Upper lobe of left lung (tissue), 6 donors: ENCODE data around the gene LANCL1. TPM values are rescaled to one million over a fixed set of nuclear protein-coding genes. Genes with fewer than 3 reads are reported as not detected.
"Not testable (repeated sequence)": the region's sequence is repeated elsewhere in the genome, so short reads cannot be mapped to it uniquely, and the experiment has no call there.

Source experiments
- ATAC-seq, 2 donors: fragments of 200-7000 bp; cut with Tn5 transposase; one replicate each; pipeline ENCODE4 v1.9.1; 2022; ENCODE audit warnings: mild to moderate bottlenecking in 2 of 2, moderate library complexity in 2 of 2; ENCODE audit not compliant: low FRiP score in 2 of 2
- DNase-seq, 2 donors: peaks; one replicate each; pipeline ENCODE4 v3.0.0-alpha.2; 2019 to 2020
- H3K27ac ChIP-seq, 4 donors: fragments of 200-600 bp; sonication (generic); one replicate each; pipeline ENCODE4 v1.5.1; 2016 to 2019
- H3K27me3 ChIP-seq, 4 donors: fragments of 200-600 bp; sonication (generic); one replicate each; pipeline ENCODE4 v1.5.1; 2017 to 2019
- H3K36me3 ChIP-seq, 4 donors: fragments of 200-600 bp; sonication (generic); one replicate each; pipeline ENCODE4 v1.5.1; 2016 to 2019
- H3K4me1 ChIP-seq, 4 donors: fragments of 200-600 bp; sonication (generic); one replicate each; pipeline ENCODE4 v1.5.1; 2018 to 2019
- H3K4me3 ChIP-seq, 4 donors: fragments of 200-600 bp; sonication (generic); one replicate each; pipeline ENCODE4 v1.5.1; 2017 to 2019; ENCODE audit warnings: mild to moderate bottlenecking in 2 of 4, moderate library complexity in 1 of 4
- H3K9me3 ChIP-seq, 4 donors: fragments of 200-600 bp; sonication (generic); one replicate each; pipeline ENCODE4 v1.5.1; 2018 to 2019
- CTCF ChIP-seq, 6 experiments: fragments of 450-650 bp in 4 of 6; fragments of 200-600 bp in 2 of 6; sonication (generic) in 2 of 6; IDR thresholded peaks; one replicate each; pipeline ENCODE4 v1.5.1; 2016 to 2019; ENCODE audit warnings: antibody characterized with exemption in 6 of 6
- EP300 ChIP-seq, 4 donors: sonication (generic); formaldehyde crosslinking; IDR thresholded peaks; one replicate each; pipeline ENCODE4 v1.5.1; 2017; ENCODE audit warnings: antibody characterized with exemption in 4 of 4, control low read depth in 2 of 4
- POLR2A ChIP-seq, 4 donors: fragments of 450-650 bp; IDR thresholded peaks; one replicate each; pipeline ENCODE4 v1.5.1; 2016 to 2017; ENCODE audit warnings: antibody characterized with exemption in 4 of 4, mild to moderate bottlenecking in 2 of 4
- POLR2AphosphoS5 ChIP-seq, 2 donors: sonication (generic); formaldehyde crosslinking; IDR thresholded peaks; one replicate each; pipeline ENCODE4 v1.5.1; 2017; ENCODE audit warnings: antibody characterized with exemption in 2 of 2
- WGBS, 2 donors: methylation state at CpG; one replicate each; pipeline ENCODE4 v1.1.5; 2017 to 2018; 5-methylcytosine and 5-hydroxymethylcytosine counted together
- total RNA-seq, 6 donors: library from RNA; depleted of rRNA in 4 of 6; stranded (reverse); fragments of >200 nt in 4 of 6; gene quantifications; one replicate each; pipeline versions ENCODE4 v1.1.0 to v1.2.1, GENCODE V29; 2016 to 2021
- donor health status: DM: no; HTN: no; CAD: no; lungs with moderate emphysema.
- donor health status: DM: no; HTN: yes; CAD: no; lungs with severe emphysema.

Gene LANCL1
- total RNA-seq, 6 donors from 2014 or later = 9.0 to 33.0 (median 23.5) TPM

GRCh38 chr2:210435439-210435838 is 41.1 kb downstream of the LANCL1 start:
- ATAC-seq = no peak
- Histone ChIP-seq H3K9me3 (no peaks in the 10 kb centered on the region), H3K4me1 (peaks cover 0 to 4% (median 2%) of the 10 kb centered on the region in 4 donors), H3K27me3 (no peaks in the 10 kb centered on the region), H3K36me3 (peaks cover 8 to 86% (median 36%) of the 10 kb centered on the region in 4 donors), H3K4me3 (no peak overlapping the region), H3K27ac (no peak overlapping the region)
- no peak for TF ChIP-seq POLR2A (IDR thresholded peaks at IDR 0.05)
- no peak for TF ChIP-seq POLR2AphosphoS5 (IDR thresholded peaks at IDR 0.05)
- no peak for TF ChIP-seq EP300 (IDR thresholded peaks at IDR 0.05)
- no peak for TF ChIP-seq CTCF (IDR thresholded peaks at IDR 0.05)
- no peak for DNase-seq
- 97 to 100% methylated on average over 1 of the region's 1 CpG for WGBS, 2 donors

- WGBS, 2 donors = 66 to 76% methylated on average over 1 of the region's 1 CpG
- Histone ChIP-seq H3K27me3 (no peaks in the 10 kb centered on the region), H3K4me1 (peaks cover 0 to 3% (median 0%) of the 10 kb centered on the region in 4 donors), H3K27ac (no peak overlapping the region), H3K9me3 (peaks cover 0 to 5% (median 1%) of the 10 kb centered on the region in 4 donors), H3K36me3 (peaks cover 8 to 68% (median 37%) of the 10 kb centered on the region in 4 donors), H3K4me3 (no peak overlapping the region)
- TF ChIP-seq CTCF (IDR thresholded peaks at IDR 0.05) (no peak), POLR2AphosphoS5 (IDR thresholded peaks at IDR 0.05) (no peak), POLR2A (IDR thresholded peaks at IDR 0.05) (no peak), EP300 (IDR thresholded peaks at IDR 0.05) (no peak)
- peak in 1 of 2 donors; percentile 69 for DNase-seq
- peak in 1 of 2 donors; percentile 43 for ATAC-seq
These were observed 43.9 kb downstream of the LANCL1 start for GRCh38 chr2:210432633-210433032.

GRCh38 chr2:210429403-210430137 is 47.0 kb downstream of the LANCL1 start:
- TF ChIP-seq POLR2AphosphoS5 (IDR thresholded peaks at IDR 0.05) (no peak), POLR2A (IDR thresholded peaks at IDR 0.05) (no peak), CTCF (IDR thresholded peaks at IDR 0.05) (no peak), EP300 (IDR thresholded peaks at IDR 0.05) (no peak)
- Histone ChIP-seq H3K27me3 (no peaks in the 10 kb centered on the region), H3K4me3 (no peak overlapping the region), H3K27ac (no peak overlapping the region), H3K9me3 (peaks cover 0 to 36% (median 19%) of the 10 kb centered on the region in 4 donors), H3K4me1 (peaks cover 0 to 3% (median 0%) of the 10 kb centered on the region in 4 donors), H3K36me3 (peaks cover 5 to 37% (median 21%) of the 10 kb centered on the region in 4 donors)
- ATAC-seq = no peak
- no peak for DNase-seq
- WGBS, 2 donors = 90 to 96% methylated on average over 2 of the region's 2 CpGs

GRCh38 chr2:210428393-210429179 is 48.0 kb downstream of the LANCL1 start:
- peaks cover 5 to 28% (median 17%) of the 10 kb centered on the region in 4 donors for H3K36me3 ChIP-seq
- H3K4me3 ChIP-seq = no peak overlapping the region
- H3K27me3 ChIP-seq = no peaks in the 10 kb centered on the region
- TF ChIP-seq EP300 (IDR thresholded peaks at IDR 0.05) (no peak), POLR2AphosphoS5 (IDR thresholded peaks at IDR 0.05) (no peak), CTCF (IDR thresholded peaks at IDR 0.05) (no peak), POLR2A (IDR thresholded peaks at IDR 0.05) (no peak)
- peaks cover 0 to 3% (median 0%) of the 10 kb centered on the region in 4 donors for H3K4me1 ChIP-seq
- H3K27ac ChIP-seq = no peak overlapping the region
- peaks cover 0 to 40% (median 21%) of the 10 kb centered on the region in 4 donors for H3K9me3 ChIP-seq
- ATAC-seq (peak in 1 of 2 donors; percentile 45), DNase-seq (no peak)
- 83% methylated on average over 5 of the region's 5 CpGs for WGBS, 2 donors

GRCh38 chr2:210427309-210427708 is 49.2 kb downstream of the LANCL1 start:
- H3K36me3 ChIP-seq = peaks cover 4 to 16% (median 10%) of the 10 kb centered on the region in 4 donors
- H3K27me3 ChIP-seq, H3K4me1 ChIP-seq, H3K4me3 ChIP-seq, DNase-seq, H3K27ac ChIP-seq, ATAC-seq: not testable (repeated sequence)
- 95 to 96% methylated on average over 6 of the region's 6 CpGs for WGBS, 2 donors
- H3K9me3 ChIP-seq = peaks cover 0 to 40% (median 21%) of the 10 kb centered on the region in 4 donors
